HG02763 (cell line): ENCODE measurements around the gene PILRA.
"Not testable (repeated sequence)": the region's sequence is repeated elsewhere in the genome, so short reads cannot be mapped to it uniquely, and the experiment has no call there.

Source experiments
- ATAC-seq: cut with Tn5 transposase; IDR thresholded peaks from one replicate; pipeline ENCODE4 v1.9.1; 2021; ENCODE audit warnings: mild to moderate bottlenecking, moderate library complexity; ENCODE audit not compliant: unreplicated experiment

The PILRA gene

GRCh38 chr7:100376066-100376465, 2.8 kb downstream of the PILRA start:
- no peak for ATAC-seq

DNA sequence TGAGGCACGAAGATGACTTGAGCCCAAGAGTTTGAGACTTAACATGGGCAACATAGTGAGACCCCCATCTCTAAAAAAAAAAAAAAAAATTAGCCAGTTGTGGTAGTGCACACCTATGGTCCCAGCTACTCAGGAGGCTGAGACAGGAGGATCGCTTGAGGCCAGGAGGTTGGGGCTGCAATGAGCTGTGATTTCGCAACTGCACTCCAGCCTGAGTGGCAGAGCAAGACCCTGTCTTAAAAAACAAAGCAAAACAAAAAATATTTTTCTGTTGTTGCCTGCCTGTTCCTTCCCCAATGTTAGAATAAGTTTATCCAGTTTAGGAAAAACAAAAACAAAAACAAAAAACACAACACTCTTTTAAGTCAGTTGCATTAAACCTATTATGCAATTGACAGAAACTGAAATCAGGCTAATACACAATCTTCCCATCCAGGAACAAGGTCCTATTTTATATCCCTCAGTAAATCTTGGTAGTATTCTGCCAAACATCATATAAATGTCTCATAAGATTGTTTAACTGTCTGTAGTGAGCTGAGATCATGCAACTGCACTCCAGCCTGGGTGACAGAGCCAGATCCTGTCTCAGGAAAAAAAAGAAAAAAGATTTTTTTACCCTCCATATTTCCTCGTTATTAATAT, 4.9 kb downstream of the PILRA start:
- ATAC-seq, result no peak

GRCh38 chr7:100380196-100380595, 6.9 kb downstream of the PILRA start:
- no peak for ATAC-seq

DNA sequence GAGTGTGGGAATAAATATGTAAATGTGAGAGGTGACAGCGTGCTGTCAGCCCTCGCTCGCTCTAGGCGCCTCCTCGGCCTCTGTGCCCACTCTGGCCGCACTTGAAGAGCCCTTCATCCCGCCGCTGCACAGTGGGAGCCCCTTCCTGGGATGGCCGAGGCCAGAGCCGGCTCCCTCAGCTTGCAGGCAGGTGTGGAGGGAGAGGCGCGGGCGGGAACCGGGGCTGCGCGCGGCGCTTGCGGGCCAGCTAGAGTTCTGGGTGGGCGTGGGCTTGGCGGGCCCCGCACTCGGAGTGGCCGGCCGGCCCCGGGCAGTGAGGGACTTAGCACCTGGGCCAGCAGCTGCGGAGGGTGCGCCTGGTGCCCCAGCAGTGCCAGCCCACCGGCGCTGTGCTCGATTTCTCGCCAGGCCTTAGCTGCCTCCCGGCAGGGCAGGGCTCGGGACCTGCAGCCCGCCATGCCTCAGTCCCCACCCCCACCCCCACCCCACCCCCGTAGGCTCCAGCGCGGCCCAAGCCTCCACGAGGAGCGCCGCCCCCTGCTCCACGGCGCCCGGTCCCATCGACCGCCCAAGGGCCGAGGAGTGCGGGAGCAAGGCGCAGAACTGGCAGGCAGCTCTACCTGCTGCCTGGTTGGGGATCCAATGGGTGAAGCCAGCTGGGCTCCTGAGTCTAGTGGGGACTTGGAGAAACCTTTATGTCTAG, 8.4 kb downstream of the PILRA start:
- ATAC-seq, result not testable (repeated sequence)

DNA sequence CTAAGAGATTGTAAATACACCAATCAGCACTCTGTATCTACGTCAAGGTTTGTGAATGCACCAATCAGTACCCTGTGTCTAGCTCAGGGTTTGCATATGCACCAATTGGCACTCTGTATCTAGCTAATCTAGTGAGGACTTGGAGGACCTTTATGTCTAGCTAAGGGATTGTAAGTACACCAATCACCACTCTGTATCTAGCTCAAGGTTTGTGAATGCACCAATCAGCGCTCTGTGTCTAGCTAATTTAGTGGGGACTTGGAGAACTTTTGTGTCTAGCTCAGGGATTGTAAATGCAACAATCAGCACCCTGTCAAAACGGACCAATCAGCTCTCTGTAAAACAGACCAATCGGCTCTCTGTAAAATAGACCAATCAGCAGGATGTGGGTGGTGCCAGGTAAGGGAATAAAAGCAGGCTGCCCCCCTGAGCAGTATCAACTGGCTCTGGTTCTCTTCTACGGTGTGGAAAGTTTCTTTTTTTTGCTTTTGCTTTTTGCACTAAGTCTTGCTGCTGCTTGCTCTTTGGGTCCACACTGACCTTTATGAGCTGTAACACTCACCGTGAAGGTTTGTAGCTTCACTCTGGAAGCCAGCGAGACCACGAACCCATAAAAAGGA, 9.1 kb downstream of the PILRA start:
- not testable (repeated sequence) for ATAC-seq

DNA sequence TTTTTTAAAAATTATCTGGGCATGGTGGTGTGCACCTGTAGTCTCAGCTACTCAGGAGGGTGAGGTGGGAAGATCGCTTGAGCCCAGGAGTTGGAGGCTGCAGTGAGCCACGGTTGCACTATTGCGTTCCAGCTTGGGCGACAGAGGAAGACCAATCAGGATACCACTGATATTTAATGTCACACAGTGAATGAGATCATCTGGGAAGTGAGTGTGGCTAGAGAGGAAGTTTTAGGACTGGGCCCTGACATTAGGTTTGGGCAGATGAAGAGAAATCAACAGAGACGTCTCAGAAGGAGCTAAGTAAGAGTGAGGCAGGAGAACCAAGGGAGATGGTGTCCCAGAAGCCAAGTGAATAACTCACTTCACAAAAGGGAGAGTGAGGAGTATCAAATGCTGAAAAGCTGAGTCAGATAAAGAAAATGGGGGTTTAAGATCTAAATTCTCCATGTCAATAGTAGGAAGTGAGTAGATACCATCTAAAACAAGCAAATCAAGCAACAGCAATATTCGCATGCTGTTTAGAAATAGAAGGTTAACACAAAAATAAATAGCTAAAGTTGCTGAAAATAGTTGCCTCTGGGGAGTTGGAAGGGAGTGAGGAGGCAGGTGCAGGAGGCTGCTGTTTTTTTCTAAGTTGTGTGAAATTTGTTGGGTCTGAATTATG, 11.5 kb downstream of the PILRA start:
- ATAC-seq, result no peak

- ATAC-seq, result no peak
Measured at GRCh38 chr7:100386940-100387339, 13.7 kb downstream of the PILRA start.

DNA sequence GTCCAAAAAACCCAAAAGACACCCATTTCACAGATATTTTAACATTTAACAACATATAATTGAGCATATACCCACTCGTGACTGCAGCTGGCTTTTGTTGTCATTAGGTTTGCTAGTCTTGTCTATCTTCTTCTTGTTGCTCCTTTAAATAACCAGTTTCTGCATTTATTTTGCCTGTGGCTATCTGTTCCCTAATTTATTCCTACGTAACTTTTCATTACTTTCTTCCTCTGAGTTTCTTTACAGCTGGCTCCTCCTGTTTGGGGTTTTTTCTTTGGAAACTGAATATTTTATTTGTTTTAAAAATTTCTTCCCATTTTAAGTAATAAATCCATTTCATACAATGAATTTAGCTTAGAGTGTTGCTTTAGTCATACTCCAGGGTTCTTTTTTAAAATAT, 14.4 kb downstream of the PILRA start:
- no peak for ATAC-seq

GRCh38 chr7:100389437-100390088, 16.3 kb downstream of the PILRA start:
- ATAC-seq, result no peak

GRCh38 chr7:100390286-100391009, 17.2 kb downstream of the PILRA start:
- no peak for ATAC-seq

- no peak for ATAC-seq
Measured at GRCh38 chr7:100393233-100393905, 20.1 kb downstream of the PILRA start.

DNA sequence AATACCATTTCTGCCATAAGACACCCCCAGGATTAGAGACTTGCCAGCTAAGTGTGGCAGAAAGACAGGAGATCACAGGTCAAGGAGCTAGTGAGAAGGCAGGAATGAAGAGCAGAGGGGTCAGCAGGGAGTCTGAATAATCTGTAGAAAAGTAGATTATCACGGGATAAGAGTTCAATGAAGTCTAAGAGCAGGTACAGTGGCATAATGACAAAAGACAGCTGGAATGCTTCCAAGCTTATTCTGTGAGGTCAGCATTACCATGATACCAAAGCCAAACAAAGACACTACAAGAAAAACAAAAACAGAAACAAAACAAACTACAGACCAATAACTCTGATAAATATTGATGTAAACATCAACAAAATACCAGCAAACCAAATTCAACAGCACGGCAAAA, 20.8 kb downstream of the PILRA start:
- ATAC-seq, result no peak

DNA sequence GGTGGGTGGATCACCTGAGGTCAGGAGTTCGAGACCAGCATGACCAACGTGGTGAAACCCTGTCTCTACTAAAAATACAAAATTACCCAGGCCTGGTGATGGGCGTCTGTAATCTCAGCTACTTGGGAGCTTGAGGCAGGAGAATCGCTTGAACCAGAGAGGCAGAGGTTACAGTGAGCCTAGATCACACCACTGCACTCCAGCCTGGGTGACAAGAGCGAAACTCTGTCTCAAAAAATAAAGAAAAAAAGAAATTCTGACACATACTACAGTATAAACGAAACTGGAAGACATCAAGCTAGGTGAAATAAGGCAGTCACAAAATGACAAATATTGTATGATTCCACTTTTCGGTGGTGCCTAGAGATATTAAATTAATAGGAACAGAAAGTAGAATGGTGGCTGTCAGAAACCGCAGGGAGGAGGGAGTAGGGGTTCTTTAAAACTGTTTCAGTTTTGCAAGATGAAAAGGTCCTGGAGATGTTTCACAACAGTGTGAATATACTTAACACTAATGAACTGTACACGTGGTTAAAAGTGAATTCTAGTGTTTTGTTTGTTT, 23.2 kb downstream of the PILRA start:
- ATAC-seq, result peak; percentile 72

DNA sequence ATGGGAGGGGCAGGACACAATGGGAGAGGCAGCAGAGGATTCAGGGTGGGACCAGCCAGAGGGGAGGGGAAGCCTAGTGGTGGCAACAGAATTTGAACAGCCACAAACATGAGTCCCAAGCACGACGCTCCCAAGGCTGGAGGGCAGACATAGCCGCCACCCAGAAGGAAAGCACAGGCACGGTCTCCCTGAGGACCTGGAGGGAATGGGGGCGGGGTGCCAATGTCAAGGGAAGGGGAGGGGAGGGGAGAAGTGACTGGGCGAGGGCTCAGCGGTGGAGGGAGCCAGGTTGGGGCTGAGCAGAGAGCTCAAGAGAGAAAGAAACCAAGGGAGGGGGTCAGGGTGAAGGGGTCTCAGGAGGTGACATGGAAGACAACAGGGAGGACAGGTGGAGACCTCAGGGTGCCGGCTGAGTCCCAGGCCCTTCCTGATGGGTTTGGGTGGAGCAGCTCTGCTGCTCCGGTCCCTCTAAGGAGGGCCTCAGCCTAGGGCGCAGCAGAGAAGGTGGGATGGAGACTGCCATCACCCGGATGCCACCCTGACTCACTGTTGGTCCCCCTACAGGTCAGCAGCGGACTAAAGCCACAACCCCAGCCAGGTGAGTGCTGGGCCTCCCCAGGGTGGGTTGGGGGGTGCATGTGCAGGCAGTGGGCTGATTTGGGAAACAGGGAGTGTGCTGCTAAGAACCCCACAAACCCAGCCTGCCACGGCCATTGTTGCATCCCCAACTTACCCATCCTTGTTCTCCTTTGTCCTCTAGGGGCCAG, 24.2 kb downstream of the PILRA start:
- ATAC-seq, result no peak

- ATAC-seq, result no peak
Measured at GRCh38 chr7:100398239-100398638, 25.0 kb downstream of the PILRA start.

GRCh38 chr7:100400041-100400440, 26.8 kb downstream of the PILRA start:
- ATAC-seq, result no peak

DNA sequence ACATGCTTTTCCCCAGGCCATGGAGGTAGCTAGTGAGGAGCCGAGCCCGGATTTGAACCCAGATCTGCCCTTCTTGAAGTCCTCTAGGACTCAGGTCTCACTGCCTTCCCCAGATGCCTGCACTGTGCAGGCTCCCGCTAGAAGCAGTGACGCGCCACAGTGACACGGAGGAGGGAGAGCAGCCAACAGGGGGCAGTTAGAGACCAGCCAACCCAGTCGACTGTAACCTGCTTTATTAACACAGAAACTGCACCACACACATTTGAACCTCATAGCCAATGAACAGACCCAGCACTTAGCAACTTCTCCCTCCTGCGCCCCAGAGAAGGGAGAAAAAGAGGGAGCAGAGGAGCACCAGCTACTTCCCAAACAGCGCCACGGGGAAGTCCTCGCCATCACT, 27.4 kb downstream of the PILRA start:
- no peak for ATAC-seq

GRCh38 chr7:100401811-100402210, 28.5 kb downstream of the PILRA start:
- no peak for ATAC-seq

DNA sequence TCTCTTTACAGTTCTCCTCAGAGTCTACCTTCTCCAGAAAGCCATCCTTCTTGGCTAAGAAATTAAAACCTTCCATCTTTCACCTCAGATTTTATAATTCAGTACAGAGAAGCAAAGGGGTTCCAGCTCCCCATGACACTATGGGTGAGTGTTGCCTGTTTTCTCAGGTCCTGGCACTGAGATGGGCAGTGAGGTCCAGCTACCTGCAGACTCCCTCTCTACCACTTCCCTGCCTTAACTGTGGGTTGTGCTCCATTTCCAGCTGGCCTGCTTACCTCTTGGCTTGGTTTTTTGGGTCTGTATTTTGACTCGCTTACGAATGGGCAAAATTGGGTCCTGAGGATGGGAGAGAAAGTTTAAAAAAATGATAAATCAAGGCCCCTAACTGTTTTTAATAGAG, 29.0 kb downstream of the PILRA start:
- ATAC-seq, result no peak
